Measurements from ENCODE around the gene CHIT1.

DNA sequence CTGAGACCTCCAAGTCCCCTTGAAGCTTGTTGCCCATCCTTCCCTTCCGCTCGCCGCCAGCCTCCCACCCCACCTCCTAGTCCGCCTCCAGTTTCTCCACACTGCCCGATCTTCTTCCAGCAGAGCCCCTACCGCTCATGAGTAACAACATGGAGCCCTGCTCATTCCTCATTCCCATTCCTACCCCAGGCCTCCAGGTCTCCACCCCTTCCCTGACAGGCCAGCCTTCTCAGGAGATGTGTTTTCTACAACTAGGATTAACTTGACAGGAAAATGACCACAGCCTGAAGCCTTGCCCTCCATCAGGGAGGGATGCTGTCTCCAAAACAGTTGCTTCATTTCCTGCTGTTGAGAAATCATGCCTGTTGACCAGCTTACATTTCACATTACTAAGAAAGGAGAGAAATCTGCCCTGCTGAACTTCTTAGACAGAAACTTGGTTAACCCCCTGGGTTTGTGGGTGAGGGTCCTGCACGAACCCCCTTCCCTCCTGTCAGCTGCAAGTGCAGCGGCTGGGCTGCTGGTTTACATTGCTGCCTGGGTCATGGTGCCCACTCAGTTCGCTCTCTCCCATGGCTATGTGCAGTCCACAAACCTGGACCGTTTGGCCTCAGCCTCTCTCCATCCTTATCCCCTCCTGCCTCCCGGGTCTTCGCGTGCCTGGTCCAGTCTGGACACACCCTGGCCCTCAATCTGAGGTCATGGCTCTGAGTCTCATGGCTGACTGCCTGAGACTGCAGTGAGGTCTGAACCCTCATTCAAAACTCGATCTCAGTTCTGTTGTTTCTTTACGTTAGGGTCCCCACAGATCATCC lies 26.8 kb downstream of the CHIT1 start:
- TF ChIP-seq RAD21 (conservative IDR thresholded peaks at IDR 0.05) = no peak
- TF ChIP-seq, protein P1, sequence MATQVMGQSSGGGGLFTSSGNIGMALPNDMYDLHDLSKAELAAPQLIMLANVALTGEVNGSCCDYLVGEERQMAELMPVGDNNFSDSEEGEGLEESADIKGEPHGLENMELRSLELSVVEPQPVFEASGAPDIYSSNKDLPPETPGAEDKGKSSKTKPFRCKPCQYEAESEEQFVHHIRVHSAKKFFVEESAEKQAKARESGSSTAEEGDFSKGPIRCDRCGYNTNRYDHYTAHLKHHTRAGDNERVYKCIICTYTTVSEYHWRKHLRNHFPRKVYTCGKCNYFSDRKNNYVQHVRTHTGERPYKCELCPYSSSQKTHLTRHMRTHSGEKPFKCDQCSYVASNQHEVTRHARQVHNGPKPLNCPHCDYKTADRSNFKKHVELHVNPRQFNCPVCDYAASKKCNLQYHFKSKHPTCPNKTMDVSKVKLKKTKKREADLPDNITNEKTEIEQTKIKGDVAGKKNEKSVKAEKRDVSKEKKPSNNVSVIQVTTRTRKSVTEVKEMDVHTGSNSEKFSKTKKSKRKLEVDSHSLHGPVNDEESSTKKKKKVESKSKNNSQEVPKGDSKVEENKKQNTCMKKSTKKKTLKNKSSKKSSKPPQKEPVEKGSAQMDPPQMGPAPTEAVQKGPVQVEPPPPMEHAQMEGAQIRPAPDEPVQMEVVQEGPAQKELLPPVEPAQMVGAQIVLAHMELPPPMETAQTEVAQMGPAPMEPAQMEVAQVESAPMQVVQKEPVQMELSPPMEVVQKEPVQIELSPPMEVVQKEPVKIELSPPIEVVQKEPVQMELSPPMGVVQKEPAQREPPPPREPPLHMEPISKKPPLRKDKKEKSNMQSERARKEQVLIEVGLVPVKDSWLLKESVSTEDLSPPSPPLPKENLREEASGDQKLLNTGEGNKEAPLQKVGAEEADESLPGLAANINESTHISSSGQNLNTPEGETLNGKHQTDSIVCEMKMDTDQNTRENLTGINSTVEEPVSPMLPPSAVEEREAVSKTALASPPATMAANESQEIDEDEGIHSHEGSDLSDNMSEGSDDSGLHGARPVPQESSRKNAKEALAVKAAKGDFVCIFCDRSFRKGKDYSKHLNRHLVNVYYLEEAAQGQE (IDR thresholded peaks at IDR 0.05; ENCODE audit: borderline replicate concordance) = no peak
- TF ChIP-seq, protein P2, sequence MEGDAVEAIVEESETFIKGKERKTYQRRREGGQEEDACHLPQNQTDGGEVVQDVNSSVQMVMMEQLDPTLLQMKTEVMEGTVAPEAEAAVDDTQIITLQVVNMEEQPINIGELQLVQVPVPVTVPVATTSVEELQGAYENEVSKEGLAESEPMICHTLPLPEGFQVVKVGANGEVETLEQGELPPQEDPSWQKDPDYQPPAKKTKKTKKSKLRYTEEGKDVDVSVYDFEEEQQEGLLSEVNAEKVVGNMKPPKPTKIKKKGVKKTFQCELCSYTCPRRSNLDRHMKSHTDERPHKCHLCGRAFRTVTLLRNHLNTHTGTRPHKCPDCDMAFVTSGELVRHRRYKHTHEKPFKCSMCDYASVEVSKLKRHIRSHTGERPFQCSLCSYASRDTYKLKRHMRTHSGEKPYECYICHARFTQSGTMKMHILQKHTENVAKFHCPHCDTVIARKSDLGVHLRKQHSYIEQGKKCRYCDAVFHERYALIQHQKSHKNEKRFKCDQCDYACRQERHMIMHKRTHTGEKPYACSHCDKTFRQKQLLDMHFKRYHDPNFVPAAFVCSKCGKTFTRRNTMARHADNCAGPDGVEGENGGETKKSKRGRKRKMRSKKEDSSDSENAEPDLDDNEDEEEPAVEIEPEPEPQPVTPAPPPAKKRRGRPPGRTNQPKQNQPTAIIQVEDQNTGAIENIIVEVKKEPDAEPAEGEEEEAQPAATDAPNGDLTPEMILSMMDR (IDR thresholded peaks at IDR 0.05; ENCODE audit: poor library complexity, severe bottlenecking) = no peak
